ENCODE data around the gene KAZN.

- TF ChIP-seq SP1 (IDR thresholded peaks at IDR 0.05; ENCODE audit: low read depth, low read length) (no peak), CTCF (IDR thresholded peaks at IDR 0.05; ENCODE audit: control extremely low read depth in 1 of 3, insufficient read depth in 1 of 3, low read depth in 1 of 3, low read length in 3 of 3) (no peak), TBP (IDR thresholded peaks at IDR 0.05; ENCODE audit: low read depth, low read length) (no peak), MAX (IDR thresholded peaks at IDR 0.05) (no peak), PHF8 (conservative IDR thresholded peaks at IDR 0.05; ENCODE audit: low read depth, low read length) (no peak), SUZ12 (IDR thresholded peaks at IDR 0.05; ENCODE audit: low read length) (no peak), TAF1 (IDR thresholded peaks at IDR 0.05; ENCODE audit: low read depth, low read length) (no peak), BACH1 (IDR thresholded peaks at IDR 0.05; ENCODE audit: low read length) (no peak), HDAC2 (IDR thresholded peaks at IDR 0.05; ENCODE audit: borderline replicate concordance in 1 of 2, low read depth in 2 of 2, low read length in 2 of 2) (no peak), CHD7 (IDR thresholded peaks at IDR 0.05; ENCODE audit: insufficient replicate concordance, low read length) (no peak), USF2 (IDR thresholded peaks at IDR 0.05; ENCODE audit: low read length) (no peak), RFX5 (IDR thresholded peaks at IDR 0.05; ENCODE audit: borderline replicate concordance, low read depth, low read length) (no peak), POLR2A (IDR thresholded peaks at IDR 0.05; ENCODE audit: control extremely low read depth in 1 of 2, low read depth in 2 of 2, low read length in 2 of 2) (no peak), EZH2 (IDR thresholded peaks at IDR 0.05; ENCODE audit: low read depth, low read length, severe bottlenecking) (no peak)
Measured at GRCh38 chr1:14718476-14718875, 120.0 kb downstream of the KAZN start.
